ENCODE results near the gene ALDH1A1. TPM values are rescaled to one million over a fixed set of nuclear protein-coding genes. Genes with fewer than 3 reads are reported as not detected.

Gene ALDH1A1
- total and polyA plus RNA-seq, 2 donors (not counting 3 experiments of a cell fraction or from before 2014, with no cell fraction given): 91.1 to 287 TPM

GRCh38 chr9:72884508-72884907, 68.3 kb downstream of the ALDH1A1 start:
- ChIA-PET POLR2A (no interaction called here), CTCF (interaction anchor here (1.0 to 1.8 kb wide), 6 partner anchors 11 to 198 kb away, joined by 3 to 8 read pairs (median 4); no protein-coding TSS in a partner anchor)
- dilution Hi-C loops (cut with MboI; ENCODE audit: extremely low pct_ligation_motif_present, low sequenced_read_pairs): no loop called here
- FAIRE-seq: no peak
- BruUV-seq (replicated peaks): no TSS peak
- no peaks in the 10 kb centered on the region for H3K4me1 ChIP-seq (ENCODE audit: control insufficient read depth, extremely low read depth, insufficient read depth, low read length)
- no peaks in the 10 kb centered on the region for H3K9me1 ChIP-seq (replicated peaks; ENCODE audit: control insufficient read depth, extremely low read depth, insufficient read depth, low read length)
- intact Hi-C loops (cut with micrococcal nuclease): no loop called here
- H3K4me2 ChIP-seq (ENCODE audit: insufficient read depth, low read length): no peak overlapping the region
- H2AFZ ChIP-seq (ENCODE audit: low read depth, low read length): no peak overlapping the region
- DNase-seq (ENCODE audit: low read depth, low spot score): no peak
- no peaks in the 10 kb centered on the region for H4K20me1 ChIP-seq (replicated peaks; ENCODE audit: control insufficient read depth, extremely low read depth, insufficient read depth, low read length)
- H3K9ac ChIP-seq (replicated peaks; ENCODE audit: extremely low read depth, insufficient read depth, low read length): no peak overlapping the region
- no peaks in the 10 kb centered on the region for H3K36me3 ChIP-seq (ENCODE audit: control insufficient read depth in 2 of 2, extremely low read depth in 1 of 2, insufficient read depth in 2 of 2, low read length in 2 of 2)
- no peaks in the 10 kb centered on the region for H3K9me3 ChIP-seq (replicated peaks; ENCODE audit: control insufficient read depth, insufficient read depth, low read length)
- H3K27ac ChIP-seq (ENCODE audit: insufficient read depth, low read depth, low read length): no peak overlapping the region
- no peaks in the 10 kb centered on the region for H3K27me3 ChIP-seq (ENCODE audit: control insufficient read depth in 2 of 2, insufficient read depth in 2 of 2, low read length in 2 of 2)
- no peak for TF ChIP-seq POLR2A (IDR thresholded peaks at IDR 0.05; ENCODE audit: low read depth, low read length)
- no peak for TF ChIP-seq CTCF (IDR thresholded peaks at IDR 0.05; ENCODE audit: extremely low read depth in 1 of 2, insufficient read depth in 1 of 2, low read depth in 1 of 2, low read length in 2 of 2)
- no peak for TF ChIP-seq MYC (IDR thresholded peaks at IDR 0.05; ENCODE audit: low read depth, low read length)
- TF ChIP-seq MAX (IDR thresholded peaks at IDR 0.05; ENCODE audit: insufficient read depth, insufficient read length): no peak
- no peak for TF ChIP-seq POLR2AphosphoS5 (IDR thresholded peaks at IDR 0.05; ENCODE audit: insufficient read depth, low read depth, low read length)
- TF ChIP-seq GATA2 (IDR thresholded peaks at IDR 0.05; ENCODE audit: insufficient read depth, insufficient read length, low read depth, low read length): no peak
- TF ChIP-seq JUN (IDR thresholded peaks at IDR 0.05; ENCODE audit: borderline replicate concordance, insufficient read depth, insufficient read length, low read depth): no peak
- TF ChIP-seq FOS (IDR thresholded peaks at IDR 0.05; ENCODE audit: borderline replicate concordance, insufficient read depth, low read length): no peak
- no peak for TF ChIP-seq EZH2 (IDR thresholded peaks at IDR 0.05; ENCODE audit: borderline replicate concordance, low read depth, low read length, severe bottlenecking)
- no peaks in the 10 kb centered on the region for H3K79me2 ChIP-seq (ENCODE audit: control insufficient read depth, insufficient read depth, low read length)
- no peak overlapping the region for H3K4me3 ChIP-seq (replicated peaks in 1 of 3; ENCODE audit: insufficient read depth in 1 of 3, low read depth in 1 of 3, low read length in 3 of 3)
